Measurements from ENCODE around the gene MCUB.
"Not testable (repeated sequence)": the region's sequence is repeated elsewhere in the genome, so short reads cannot be mapped to it uniquely, and the experiment has no call there.

Gene MCUB

DNA sequence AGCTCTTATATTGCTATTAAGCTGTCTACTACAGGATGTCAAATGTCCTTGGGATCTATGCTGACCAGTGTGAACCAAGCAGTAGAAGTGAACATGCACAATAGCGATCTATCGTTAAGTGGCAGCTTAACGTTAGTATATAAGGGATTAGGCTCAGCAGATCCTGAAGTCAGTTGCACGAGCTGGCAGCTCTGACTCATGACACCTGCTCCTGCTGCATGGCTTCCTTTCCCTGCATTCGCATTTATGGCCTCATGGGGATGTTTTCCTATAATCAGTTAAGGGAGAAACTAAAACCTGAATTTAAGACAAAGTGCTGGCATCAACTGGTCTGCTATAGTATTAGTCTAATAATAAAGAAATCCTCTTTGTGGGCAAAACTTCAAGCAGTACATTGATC is 12.7 kb upstream of the MCUB start:
- Mint-ChIP-seq H3K27me3 (ENCODE audit: low read depth, poor library complexity) (no peaks in the 10 kb centered on the region), H3K4me1 (no peaks in the 10 kb centered on the region), H3K36me3 (ENCODE audit: low read depth) (peaks cover 29% of the 10 kb centered on the region), H3K9me3 (no peaks in the 10 kb centered on the region), H3K4me3 (no peak overlapping the region), H3K27ac (no peak overlapping the region)
- TF ChIP-seq, protein P1, sequence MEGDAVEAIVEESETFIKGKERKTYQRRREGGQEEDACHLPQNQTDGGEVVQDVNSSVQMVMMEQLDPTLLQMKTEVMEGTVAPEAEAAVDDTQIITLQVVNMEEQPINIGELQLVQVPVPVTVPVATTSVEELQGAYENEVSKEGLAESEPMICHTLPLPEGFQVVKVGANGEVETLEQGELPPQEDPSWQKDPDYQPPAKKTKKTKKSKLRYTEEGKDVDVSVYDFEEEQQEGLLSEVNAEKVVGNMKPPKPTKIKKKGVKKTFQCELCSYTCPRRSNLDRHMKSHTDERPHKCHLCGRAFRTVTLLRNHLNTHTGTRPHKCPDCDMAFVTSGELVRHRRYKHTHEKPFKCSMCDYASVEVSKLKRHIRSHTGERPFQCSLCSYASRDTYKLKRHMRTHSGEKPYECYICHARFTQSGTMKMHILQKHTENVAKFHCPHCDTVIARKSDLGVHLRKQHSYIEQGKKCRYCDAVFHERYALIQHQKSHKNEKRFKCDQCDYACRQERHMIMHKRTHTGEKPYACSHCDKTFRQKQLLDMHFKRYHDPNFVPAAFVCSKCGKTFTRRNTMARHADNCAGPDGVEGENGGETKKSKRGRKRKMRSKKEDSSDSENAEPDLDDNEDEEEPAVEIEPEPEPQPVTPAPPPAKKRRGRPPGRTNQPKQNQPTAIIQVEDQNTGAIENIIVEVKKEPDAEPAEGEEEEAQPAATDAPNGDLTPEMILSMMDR (IDR thresholded peaks at IDR 0.05): no peak
- DNase-seq: no peak

DNA sequence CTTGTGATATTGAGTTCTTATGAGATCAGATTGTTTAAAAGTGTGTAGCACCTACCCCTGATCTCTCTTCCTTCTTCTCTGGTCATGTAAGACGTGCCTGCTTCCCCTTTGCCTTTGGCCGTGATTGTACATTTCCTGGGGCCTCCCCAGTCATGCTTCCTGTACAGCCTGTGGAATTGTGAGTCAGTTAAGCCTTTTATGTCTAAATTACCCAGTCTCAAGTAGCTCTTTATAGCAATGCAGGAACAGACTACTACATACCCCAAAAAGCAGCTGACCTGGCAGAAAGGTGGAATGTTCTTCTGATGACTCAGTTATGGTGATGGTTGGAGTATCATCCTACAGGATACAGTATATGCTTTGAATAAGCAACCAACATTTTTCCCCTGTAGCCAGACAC is 11.4 kb upstream of the MCUB start:
- Mint-ChIP-seq H3K9me3 (no peaks in the 10 kb centered on the region), H3K36me3 (ENCODE audit: low read depth) (peaks cover 27% of the 10 kb centered on the region), H3K27ac (peak overlapping the region; percentile 21), H3K27me3 (ENCODE audit: low read depth, poor library complexity) (peaks cover 3% of the 10 kb centered on the region), H3K4me1 (no peaks in the 10 kb centered on the region), H3K4me3 (no peak overlapping the region)
- no peak for DNase-seq
- TF ChIP-seq, protein P1 (IDR thresholded peaks at IDR 0.05): no peak

DNA sequence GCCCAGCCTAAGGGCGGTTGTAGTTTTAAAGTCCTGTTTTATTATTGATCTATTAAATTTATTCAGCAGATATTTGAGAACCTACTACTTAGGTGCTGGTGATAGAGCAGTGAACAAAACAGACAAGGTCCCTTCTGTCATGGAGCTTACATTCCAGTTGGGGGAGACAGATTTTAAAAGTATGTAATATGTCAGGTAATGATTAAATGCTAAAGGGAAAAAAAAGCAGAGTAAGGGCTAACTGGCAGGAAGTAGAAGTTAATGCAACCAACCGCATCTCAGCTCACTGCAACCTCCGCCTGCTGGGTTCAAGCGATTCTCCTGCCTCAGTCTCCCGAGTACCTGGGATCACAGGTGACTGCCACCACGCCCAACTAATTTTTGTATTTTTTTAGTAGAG is 7.8 kb upstream of the MCUB start:
- H3K4me1 Mint-ChIP-seq: no peaks in the 10 kb centered on the region
- no peak for DNase-seq
- peaks cover 6% of the 10 kb centered on the region for H3K27me3 Mint-ChIP-seq (ENCODE audit: low read depth, poor library complexity)
- H3K27ac Mint-ChIP-seq: no peak overlapping the region
- peaks cover 43% of the 10 kb centered on the region for H3K36me3 Mint-ChIP-seq (ENCODE audit: low read depth)
- no peak overlapping the region for H3K4me3 Mint-ChIP-seq
- peaks cover 4% of the 10 kb centered on the region for H3K9me3 Mint-ChIP-seq
- TF ChIP-seq, protein P1 (IDR thresholded peaks at IDR 0.05): no peak

DNA sequence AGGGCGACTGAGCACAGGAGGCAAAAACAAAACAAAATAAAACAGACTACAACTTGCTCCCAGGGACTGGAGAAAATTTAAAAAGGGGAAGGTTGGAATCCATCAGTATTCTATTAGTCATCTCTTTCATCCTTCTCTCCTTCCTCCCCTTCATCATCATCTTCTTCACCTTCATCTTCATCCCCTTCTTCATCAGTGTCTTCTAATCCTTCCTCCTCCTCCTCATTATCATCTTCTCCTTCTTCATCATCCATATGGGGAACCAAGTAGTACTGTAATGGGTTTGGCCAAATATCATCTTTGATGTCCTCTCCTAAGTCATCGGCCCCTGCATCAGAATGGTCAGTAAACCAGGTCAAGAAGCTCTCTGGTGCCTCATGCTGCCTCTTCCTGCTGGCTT is 6.9 kb upstream of the MCUB start:
- no peak overlapping the region for H3K27ac Mint-ChIP-seq
- TF ChIP-seq, protein P1 (IDR thresholded peaks at IDR 0.05): no peak
- H3K4me3 Mint-ChIP-seq: no peak overlapping the region
- peaks cover 40% of the 10 kb centered on the region for H3K36me3 Mint-ChIP-seq (ENCODE audit: low read depth)
- H3K27me3 Mint-ChIP-seq (ENCODE audit: low read depth, poor library complexity): peaks cover 6% of the 10 kb centered on the region
- H3K4me1 Mint-ChIP-seq: no peaks in the 10 kb centered on the region
- no peak for DNase-seq
- H3K9me3 Mint-ChIP-seq: peaks cover 7% of the 10 kb centered on the region

DNA sequence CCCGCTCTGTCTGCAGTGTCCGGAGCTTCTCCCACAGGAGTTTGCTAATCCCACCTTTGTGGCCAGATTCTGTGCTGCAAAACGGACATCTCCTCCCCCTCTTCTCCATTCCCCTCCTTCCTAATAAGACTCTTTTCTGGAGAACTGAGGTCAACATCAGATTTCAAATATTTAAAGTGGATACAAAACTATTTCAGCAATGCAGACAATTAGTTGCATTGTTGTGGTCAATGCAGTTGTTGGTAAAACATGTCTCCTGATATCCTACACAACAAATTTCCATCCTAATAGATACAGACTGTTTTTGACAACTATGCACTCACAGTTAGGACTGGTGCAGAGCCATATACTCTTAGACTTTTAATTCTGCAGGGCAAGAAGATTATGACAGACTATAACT is 5.1 kb upstream of the MCUB start:
- peaks cover 13% of the 10 kb centered on the region for H3K27me3 Mint-ChIP-seq (ENCODE audit: low read depth, poor library complexity)
- TF ChIP-seq, protein P1 (IDR thresholded peaks at IDR 0.05): no peak
- H3K4me3 Mint-ChIP-seq: no peak overlapping the region
- no peak overlapping the region for H3K27ac Mint-ChIP-seq
- no peak for DNase-seq
- H3K9me3 Mint-ChIP-seq: peaks cover 10% of the 10 kb centered on the region
- H3K36me3 Mint-ChIP-seq (ENCODE audit: low read depth): peaks cover 41% of the 10 kb centered on the region
- H3K4me1 Mint-ChIP-seq: peaks cover 17% of the 10 kb centered on the region

DNA sequence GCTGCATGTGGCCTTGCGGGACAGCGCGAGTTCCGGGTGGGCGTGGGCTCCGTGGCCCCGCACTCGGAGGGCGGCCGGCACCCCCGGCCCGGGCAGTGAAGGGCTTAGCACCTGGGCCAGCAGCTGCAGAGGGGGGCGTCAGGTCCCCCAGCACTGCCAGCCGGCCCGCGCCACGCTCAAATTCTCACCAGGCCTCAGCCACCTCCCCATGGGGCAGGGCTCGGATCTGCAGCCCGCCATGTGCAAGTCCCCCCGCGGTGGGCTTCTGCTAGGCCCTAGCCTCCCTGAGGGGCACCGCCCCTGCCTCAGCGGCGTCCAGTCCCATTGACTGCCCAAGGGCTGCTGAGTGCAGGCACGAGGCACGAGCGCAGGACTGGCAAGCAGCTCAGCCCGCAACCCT is 2.6 kb upstream of the MCUB start:
- DNase-seq: no peak
- H3K9me3 Mint-ChIP-seq: peaks cover 10% of the 10 kb centered on the region
- no peak overlapping the region for H3K27ac Mint-ChIP-seq
- TF ChIP-seq, protein P1 (IDR thresholded peaks at IDR 0.05): no peak
- H3K36me3 Mint-ChIP-seq (ENCODE audit: low read depth): peaks cover 41% of the 10 kb centered on the region
- H3K4me1 Mint-ChIP-seq: peaks cover 35% of the 10 kb centered on the region
- peaks cover 20% of the 10 kb centered on the region for H3K27me3 Mint-ChIP-seq (ENCODE audit: low read depth, poor library complexity)
- H3K4me3 Mint-ChIP-seq: no peak overlapping the region

DNA sequence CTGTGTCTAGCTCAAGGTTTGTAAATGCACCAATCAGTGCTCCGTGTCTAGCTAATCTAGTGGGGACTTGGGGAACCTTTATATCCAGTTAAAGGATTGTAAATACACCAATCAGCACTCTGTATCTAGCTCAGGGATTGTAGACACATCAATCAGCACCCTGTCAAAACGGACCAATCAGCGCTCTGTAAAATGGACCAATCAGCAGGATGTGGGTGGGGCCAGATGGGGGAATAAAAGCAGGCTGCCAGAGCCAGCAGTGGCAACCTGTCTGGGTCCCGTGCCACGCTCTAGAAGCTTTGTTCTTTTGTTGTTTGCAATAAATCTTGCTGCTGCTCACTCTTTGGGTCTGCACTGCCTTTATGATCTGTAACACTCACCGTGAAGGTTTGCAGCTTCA is 2.0 kb upstream of the MCUB start:
- Mint-ChIP-seq H3K9me3 (peaks cover 10% of the 10 kb centered on the region), H3K4me1 (peaks cover 42% of the 10 kb centered on the region), H3K36me3 (ENCODE audit: low read depth) (peaks cover 37% of the 10 kb centered on the region), H3K27me3 (ENCODE audit: low read depth, poor library complexity) (peaks cover 16% of the 10 kb centered on the region), H3K4me3 (peak overlapping the region; percentile 60)
- H3K27ac Mint-ChIP-seq: not testable (repeated sequence)
- peak; percentile 10 for DNase-seq

Measured in nephron progenitor cell (in vitro differentiated cells).